Measurements from ENCODE around the gene GAPVD1. TPM values are rescaled to one million over a fixed set of nuclear protein-coding genes. Genes with fewer than 3 reads are reported as not detected.

The GAPVD1 gene
- total and polyA plus RNA-seq, 2 of the 13 experiments (the other 11 are each of a cell fraction or from before 2014, with no cell fraction given), result 11.1 to 33.2 TPM

- TF ChIP-seq ZNF142 (CRISPR knock-in tag; IDR thresholded peaks at IDR 0.05) (no peak), ZNF567 (CRISPR knock-in tag; IDR thresholded peaks at IDR 0.05; ENCODE audit: borderline replicate concordance) (peak; percentile 36; the same call in 1 of the 2 replicates), ZNF710 (CRISPR knock-in tag; IDR thresholded peaks at IDR 0.05; ENCODE audit: borderline replicate concordance) (no peak), ZMYM2 (CRISPR knock-in tag; IDR thresholded peaks at IDR 0.05) (no peak), ZNF749 (CRISPR knock-in tag; IDR thresholded peaks at IDR 0.05; ENCODE audit: borderline replicate concordance) (0 out of 2 replicates have a peak, but pooled peaks have one; percentile 29), JUND (CRISPR knock-in tag; IDR thresholded peaks at IDR 0.05) (no peak), HMGXB3 (CRISPR knock-in tag; IDR thresholded peaks at IDR 0.05; ENCODE audit: borderline replicate concordance) (no peak)
- TF ChIP-seq, protein P1, sequence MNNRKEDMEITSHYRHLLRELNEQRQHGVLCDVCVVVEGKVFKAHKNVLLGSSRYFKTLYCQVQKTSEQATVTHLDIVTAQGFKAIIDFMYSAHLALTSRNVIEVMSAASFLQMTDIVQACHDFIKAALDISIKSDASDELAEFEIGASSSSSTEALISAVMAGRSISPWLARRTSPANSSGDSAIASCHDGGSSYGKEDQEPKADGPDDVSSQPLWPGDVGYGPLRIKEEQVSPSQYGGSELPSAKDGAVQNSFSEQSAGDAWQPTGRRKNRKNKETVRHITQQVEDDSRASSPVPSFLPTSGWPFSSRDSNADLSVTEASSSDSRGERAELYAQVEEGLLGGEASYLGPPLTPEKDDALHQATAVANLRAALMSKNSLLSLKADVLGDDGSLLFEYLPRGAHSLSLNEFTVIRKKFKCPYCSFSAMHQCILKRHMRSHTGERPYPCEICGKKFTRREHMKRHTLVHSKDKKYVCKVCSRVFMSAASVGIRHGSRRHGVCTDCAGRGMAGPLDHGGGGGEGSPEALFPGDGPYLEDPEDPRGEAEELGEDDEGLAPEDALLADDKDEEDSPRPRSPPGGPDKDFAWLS (CRISPR knock-in tag; IDR thresholded peaks at IDR 0.05; ENCODE audit: borderline replicate concordance), result peak; percentile 27; the same call in 1 of the 2 replicates
- TF ChIP-seq, protein P2, sequence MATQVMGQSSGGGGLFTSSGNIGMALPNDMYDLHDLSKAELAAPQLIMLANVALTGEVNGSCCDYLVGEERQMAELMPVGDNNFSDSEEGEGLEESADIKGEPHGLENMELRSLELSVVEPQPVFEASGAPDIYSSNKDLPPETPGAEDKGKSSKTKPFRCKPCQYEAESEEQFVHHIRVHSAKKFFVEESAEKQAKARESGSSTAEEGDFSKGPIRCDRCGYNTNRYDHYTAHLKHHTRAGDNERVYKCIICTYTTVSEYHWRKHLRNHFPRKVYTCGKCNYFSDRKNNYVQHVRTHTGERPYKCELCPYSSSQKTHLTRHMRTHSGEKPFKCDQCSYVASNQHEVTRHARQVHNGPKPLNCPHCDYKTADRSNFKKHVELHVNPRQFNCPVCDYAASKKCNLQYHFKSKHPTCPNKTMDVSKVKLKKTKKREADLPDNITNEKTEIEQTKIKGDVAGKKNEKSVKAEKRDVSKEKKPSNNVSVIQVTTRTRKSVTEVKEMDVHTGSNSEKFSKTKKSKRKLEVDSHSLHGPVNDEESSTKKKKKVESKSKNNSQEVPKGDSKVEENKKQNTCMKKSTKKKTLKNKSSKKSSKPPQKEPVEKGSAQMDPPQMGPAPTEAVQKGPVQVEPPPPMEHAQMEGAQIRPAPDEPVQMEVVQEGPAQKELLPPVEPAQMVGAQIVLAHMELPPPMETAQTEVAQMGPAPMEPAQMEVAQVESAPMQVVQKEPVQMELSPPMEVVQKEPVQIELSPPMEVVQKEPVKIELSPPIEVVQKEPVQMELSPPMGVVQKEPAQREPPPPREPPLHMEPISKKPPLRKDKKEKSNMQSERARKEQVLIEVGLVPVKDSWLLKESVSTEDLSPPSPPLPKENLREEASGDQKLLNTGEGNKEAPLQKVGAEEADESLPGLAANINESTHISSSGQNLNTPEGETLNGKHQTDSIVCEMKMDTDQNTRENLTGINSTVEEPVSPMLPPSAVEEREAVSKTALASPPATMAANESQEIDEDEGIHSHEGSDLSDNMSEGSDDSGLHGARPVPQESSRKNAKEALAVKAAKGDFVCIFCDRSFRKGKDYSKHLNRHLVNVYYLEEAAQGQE (IDR thresholded peaks at IDR 0.05; ENCODE audit: borderline replicate concordance in 1 of 2, low read depth in 1 of 2, low read length in 2 of 2), result peak in 1 of 2 experiments; percentile 11; a peak in 1 of 4 replicates
Observed at GRCh38 chr9:125240649-125240999, 21.0 kb upstream of the GAPVD1 start (continued).
